Measurements from ENCODE around the gene NR3C1.

GRCh38 chr5:143314659-143315058, 88.8 kb downstream of the NR3C1 start:
- TF ChIP-seq POLR2A (IDR thresholded peaks at IDR 0.05): no peak
- no peak for TF ChIP-seq CTCF (IDR thresholded peaks at IDR 0.05 in 4 of 5, conservative IDR thresholded peaks at IDR 0.05 in 1 of 5)

Data from gastrocnemius medialis (tissue), 4 donors.